Ovary (tissue), 9 donors: ENCODE measurements around the gene F10. TPM values are rescaled to one million over a fixed set of nuclear protein-coding genes. Genes with fewer than 3 reads are reported as not detected.
"Not testable (repeated sequence)": the region's sequence is repeated elsewhere in the genome, so short reads cannot be mapped to it uniquely, and the experiment has no call there.

Experiments used
- DNase-seq, 5 donors: peaks; one replicate each; pipeline ENCODE4 v3.0.0-alpha.2; 2019 to 2020
- H3K27ac ChIP-seq, 2 donors: fragments of 200-600 bp; one replicate each; pipeline versions ENCODE4 v1.5.1 to v1.8.0; 2019 to 2022
- H3K27me3 ChIP-seq: fragments of 200-600 bp; one replicate; pipeline ENCODE4 v1.8.0; 2022
- H3K36me3 ChIP-seq: fragments of 200-600 bp; sonication (generic); one replicate; pipeline ENCODE4 v1.5.1; 2019
- H3K4me1 ChIP-seq: one replicate; pipeline ENCODE4 v1.8.1; 2013; ENCODE audit warnings: mild to moderate bottlenecking, moderate library complexity; ENCODE audit not compliant: insufficient read depth
- H3K4me3 ChIP-seq: fragments of 200-600 bp; sonication (generic); one replicate; pipeline ENCODE4 v1.5.1; 2017
- H3K9me3 ChIP-seq, 2 donors: fragments of 200-600 bp in 1 of 2; sonication (generic) in 1 of 2; one replicate each; pipeline versions ENCODE4 v1.5.1 to v1.8.1; 2013 to 2019; ENCODE audit warnings: mild to moderate bottlenecking in 1 of 2, moderate library complexity in 1 of 2
- EP300 ChIP-seq: sonication (generic); formaldehyde crosslinking; IDR thresholded peaks from one replicate; pipeline ENCODE4 v1.6.1; 2017; ENCODE audit warnings: antibody characterized with exemption
- POLR2A ChIP-seq: fragments of 450-650 bp; IDR thresholded peaks from one replicate; pipeline ENCODE4 v1.6.1; 2017; ENCODE audit warnings: antibody characterized with exemption, mild to moderate bottlenecking, moderate library complexity
- WGBS, 3 donors: extraction: QIAGEN DNeasy Blood & Tissue Kit in 1 of 3; methylation state at CpG; one replicate each; pipeline versions ENCODE4 v1.1.5 to v1.1.7; 2013 to 2017; 5-methylcytosine and 5-hydroxymethylcytosine counted together
- intact Hi-C, 4 donors: fragments of 100-400 bp; cut with DNase I; formaldehyde crosslinking; loops; one replicate each; pipeline versions ENCODE4 v1.11.0 to v1.15.1; 2022 to 2023
- polyA plus RNA-seq, 2 donors: library from polyadenylated mRNA; stranded (reverse); fragments of 200-250 nt in 1 of 2; fragments of 350-450 nt in 1 of 2; fragmentation: Illumina TruSeq in 1 of 2; extraction: RNeasy Lipid Tissue Mini Kit (QIAGEN cat#74804) in 1 of 2; gene quantifications; one replicate each; pipeline ENCODE4 v1.2.3, GENCODE V29; 2013 to 2014
- total RNA-seq, 7 donors: library from RNA; depleted of rRNA in 2 of 7; stranded (reverse); fragments of >200 nt in 2 of 7; fragmentation: NEBNext Ultra II Directional in 3 of 7; extraction: Animal tissue kit (Norgen Biotek cat#: 25700) in 3 of 7; gene quantifications; one replicate each; pipeline versions ENCODE4 v1.1.0 to v1.2.4, GENCODE V29; 2016 to 2023
- TF ChIP-seq, protein P1 (sequence below), 3 donors: fragments of 450-650 bp in 2 of 3; fragments of 200-600 bp in 1 of 3; IDR thresholded peaks; one replicate each; pipeline versions ENCODE4 v1.5.1 to v1.8.0; 2016 to 2022; ENCODE audit warnings: antibody characterized with exemption in 3 of 3, mild to moderate bottlenecking in 1 of 3
- donor health status: DM: no; HTN: no; CAD: no; lungs with moderate emphysema.
- donor health status: DM: no; HTN: no; CAD: no.
- donor health status: Bipolar disorder and iron deficiency.
- donor health status: DM: yes; HTN: yes; CAD: no.
- donor health status: DM: no; HTN: no; CAD: no.
- donor health status: DM: yes; HTN: yes; CAD: no.

The F10 gene
- total and polyA plus RNA-seq, 9 donors, result 13.8 to 41.7 (median 28.3) TPM

DNA sequence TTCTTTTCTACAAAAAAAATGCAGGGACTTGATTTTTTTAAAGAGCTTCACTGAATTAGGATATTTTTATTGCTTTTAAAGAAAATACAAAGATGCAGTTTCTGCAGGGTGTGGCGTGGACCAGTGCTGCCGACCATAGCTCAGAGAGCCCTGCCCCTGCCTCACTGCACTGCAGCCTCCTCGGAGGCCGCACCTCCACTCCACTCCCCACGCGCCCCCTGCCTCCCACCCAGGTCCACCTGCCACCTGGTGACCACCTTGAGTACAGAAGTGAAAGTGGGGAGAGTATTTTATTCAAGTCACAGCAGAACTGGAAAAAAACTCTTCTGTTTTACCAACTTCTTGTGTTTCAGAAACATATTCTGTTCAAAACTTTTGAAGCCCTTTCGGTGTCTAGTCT is 24.9 kb upstream of the F10 start:
- intact Hi-C loops, result no loop called here

DNA sequence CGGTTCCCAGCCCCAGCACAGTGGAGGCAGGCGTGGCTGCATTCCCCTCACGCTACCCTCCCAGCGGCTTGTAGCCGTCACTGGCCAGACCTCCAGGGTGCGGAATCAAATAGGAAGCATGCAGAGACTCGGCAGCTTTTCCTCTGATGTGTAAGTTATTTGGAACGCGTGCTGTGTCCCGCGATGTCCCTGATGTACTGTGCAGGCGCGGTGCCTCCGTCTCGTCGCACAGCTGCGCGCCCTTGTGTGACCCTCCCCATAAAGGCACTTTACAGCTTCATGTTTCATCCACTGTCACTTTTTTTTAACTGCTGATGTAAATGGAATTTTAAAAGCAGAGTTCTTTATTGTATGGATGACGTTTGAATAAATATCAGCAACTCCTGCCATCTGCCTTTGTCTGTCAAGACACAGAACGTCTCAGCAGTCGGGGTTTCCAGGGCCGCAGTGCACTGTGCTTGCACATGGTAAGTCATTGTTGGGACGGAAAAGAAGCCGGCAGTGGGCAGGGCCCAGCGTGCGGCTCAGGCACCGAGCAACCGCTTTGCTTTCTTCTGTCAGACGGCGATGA is 24.4 kb upstream of the F10 start:
- H3K4me3 ChIP-seq, result no peak overlapping the region
- H3K36me3 ChIP-seq, result no peaks in the 10 kb centered on the region
- WGBS, 3 donors, result 74 to 80% (median 76%) methylated on average over 30 of the region's 30 CpGs
- no peak overlapping the region for H3K27ac ChIP-seq
- no peaks in the 10 kb centered on the region for H3K4me1 ChIP-seq
- intact Hi-C loops, result no loop called here
- no peak for DNase-seq
- no peaks in the 10 kb centered on the region for H3K9me3 ChIP-seq
- H3K27me3 ChIP-seq, result no peaks in the 10 kb centered on the region
- TF ChIP-seq POLR2A, result no peak
- TF ChIP-seq, protein P1, sequence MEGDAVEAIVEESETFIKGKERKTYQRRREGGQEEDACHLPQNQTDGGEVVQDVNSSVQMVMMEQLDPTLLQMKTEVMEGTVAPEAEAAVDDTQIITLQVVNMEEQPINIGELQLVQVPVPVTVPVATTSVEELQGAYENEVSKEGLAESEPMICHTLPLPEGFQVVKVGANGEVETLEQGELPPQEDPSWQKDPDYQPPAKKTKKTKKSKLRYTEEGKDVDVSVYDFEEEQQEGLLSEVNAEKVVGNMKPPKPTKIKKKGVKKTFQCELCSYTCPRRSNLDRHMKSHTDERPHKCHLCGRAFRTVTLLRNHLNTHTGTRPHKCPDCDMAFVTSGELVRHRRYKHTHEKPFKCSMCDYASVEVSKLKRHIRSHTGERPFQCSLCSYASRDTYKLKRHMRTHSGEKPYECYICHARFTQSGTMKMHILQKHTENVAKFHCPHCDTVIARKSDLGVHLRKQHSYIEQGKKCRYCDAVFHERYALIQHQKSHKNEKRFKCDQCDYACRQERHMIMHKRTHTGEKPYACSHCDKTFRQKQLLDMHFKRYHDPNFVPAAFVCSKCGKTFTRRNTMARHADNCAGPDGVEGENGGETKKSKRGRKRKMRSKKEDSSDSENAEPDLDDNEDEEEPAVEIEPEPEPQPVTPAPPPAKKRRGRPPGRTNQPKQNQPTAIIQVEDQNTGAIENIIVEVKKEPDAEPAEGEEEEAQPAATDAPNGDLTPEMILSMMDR (IDR thresholded peaks at IDR 0.05), result no peak
- TF ChIP-seq EP300, result no peak

More for the DNA sequence above, 24.9 kb upstream of the F10 start:
- H3K9me3 ChIP-seq, result no peaks in the 10 kb centered on the region
- no peak overlapping the region for H3K27ac ChIP-seq
- 81 to 87% (median 84%) methylated on average over 7 of the region's 7 CpGs for WGBS, 3 donors
- DNase-seq, result no peak
- no peaks in the 10 kb centered on the region for H3K27me3 ChIP-seq
- no peak overlapping the region for H3K4me3 ChIP-seq
- no peaks in the 10 kb centered on the region for H3K36me3 ChIP-seq
- H3K4me1 ChIP-seq, result no peaks in the 10 kb centered on the region
- TF ChIP-seq EP300, result no peak
- no peak for TF ChIP-seq POLR2A
- TF ChIP-seq, protein P1 (IDR thresholded peaks at IDR 0.05), result no peak

- Histone ChIP-seq H3K4me3 (no peak overlapping the region), H3K27ac (no peak overlapping the region), H3K36me3 (no peaks in the 10 kb centered on the region), H3K27me3 (no peaks in the 10 kb centered on the region), H3K9me3 (no peaks in the 10 kb centered on the region), H3K4me1 (no peaks in the 10 kb centered on the region)
- TF ChIP-seq, protein P1 (IDR thresholded peaks at IDR 0.05), result no peak
- no peak for TF ChIP-seq POLR2A
- no peak for TF ChIP-seq EP300
- intact Hi-C loops, result no loop called here
- DNase-seq, result no peak
- 64 to 80% (median 65%) methylated on average over 11 of the region's 11 CpGs for WGBS, 3 donors
These were observed 23.5 kb upstream of the F10 start for GRCh38 chr13:113099142-113099541.

DNA sequence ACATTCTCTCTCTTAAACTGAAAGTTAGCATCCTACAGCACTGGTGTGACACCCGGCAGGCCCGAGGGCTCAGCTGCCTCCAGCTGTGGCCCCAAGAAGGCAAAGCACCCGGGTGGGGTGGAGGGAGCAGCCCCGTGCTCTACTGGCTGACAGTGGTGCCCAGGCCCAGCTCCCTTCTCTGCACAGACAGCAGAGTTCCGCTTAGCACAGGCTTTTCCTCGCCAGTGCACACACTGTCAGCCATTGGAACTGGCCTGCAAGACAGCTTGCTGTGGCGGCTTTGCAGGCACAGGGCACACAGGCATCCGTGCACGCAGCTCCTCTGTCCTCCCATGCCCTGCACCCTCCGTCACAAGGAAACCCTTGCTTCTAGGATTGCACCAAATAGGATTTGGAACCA is 20.3 kb upstream of the F10 start:
- WGBS, 3 donors, result 65 to 76% (median 66%) methylated on average over 10 of the region's 10 CpGs
- intact Hi-C loops, result not testable (repeated sequence)

GRCh38 chr13:113102727-113103126 is 19.9 kb upstream of the F10 start:
- H3K36me3 ChIP-seq, result no peaks in the 10 kb centered on the region
- H3K27me3 ChIP-seq, result no peaks in the 10 kb centered on the region
- WGBS, 3 donors, result 82 to 86% (median 85%) methylated on average over 12 of the region's 12 CpGs
- H3K27ac ChIP-seq, result no peak overlapping the region
- intact Hi-C loops, result no loop called here
- H3K9me3 ChIP-seq, result no peaks in the 10 kb centered on the region
- H3K4me1 ChIP-seq, result no peaks in the 10 kb centered on the region
- TF ChIP-seq, protein P1 (IDR thresholded peaks at IDR 0.05), result no peak
- no peak for TF ChIP-seq POLR2A
- no peak for TF ChIP-seq EP300
- no peak overlapping the region for H3K4me3 ChIP-seq
- no peak for DNase-seq

More for the DNA sequence above, 20.3 kb upstream of the F10 start:
- not testable (repeated sequence) for H3K4me1 ChIP-seq, H3K4me3 ChIP-seq, H3K27me3 ChIP-seq, H3K9me3 ChIP-seq, H3K27ac ChIP-seq, DNase-seq, H3K36me3 ChIP-seq
